DOHH2 (cell line): ENCODE measurements around the gene PDE4B.

Experiments used
- H3F3A ChIP-seq: fragments of 200-600 bp; sonication (generic), shearing (Covaris generic); 2 replicates; pipeline ENCODE4 v1.6.0; 2016; ENCODE audit warnings: antibody characterized with exemption, mild to moderate bottlenecking; ENCODE audit not compliant: control insufficient read depth, insufficient read depth
- H3K27ac ChIP-seq: fragments of 200-600 bp; sonication (generic); 2 replicates; pipeline ENCODE4 v1.5.1; 2014; ENCODE audit warnings: low read depth, mild to moderate bottlenecking, low read length, moderate library complexity
- H3K27me3 ChIP-seq: fragments of 200-600 bp; sonication (generic); 2 replicates; pipeline ENCODE4 v1.6.1; 2014; ENCODE audit warnings: mild to moderate bottlenecking, low read length, mixed read lengths; ENCODE audit not compliant: control insufficient read depth
- H3K36me3 ChIP-seq: fragments of 200-600 bp; sonication (generic); 2 replicates; pipeline ENCODE4 v1.6.1; 2014; ENCODE audit warnings: mild to moderate bottlenecking, low read length, moderate library complexity, mixed read lengths; ENCODE audit not compliant: control insufficient read depth
- H3K4me1 ChIP-seq: fragments of 200-600 bp; sonication (generic); 2 replicates; pipeline ENCODE4 v1.6.1; 2014; ENCODE audit warnings: mild to moderate bottlenecking, low read length, mixed read lengths; ENCODE audit not compliant: control insufficient read depth
- H3K4me2 ChIP-seq: fragments of 200-600 bp; sonication (generic); 2 replicates; pipeline ENCODE4 v1.6.0; 2014; ENCODE audit warnings: mild to moderate bottlenecking, low read length, moderate library complexity
- H3K4me3 ChIP-seq: fragments of 200-600 bp; sonication (generic); 2 replicates; pipeline ENCODE4 v1.5.1; 2014; ENCODE audit warnings: mild to moderate bottlenecking, low read length, mixed read lengths
- H3K79me2 ChIP-seq: fragments of 200-600 bp; sonication (generic); 2 replicates; pipeline ENCODE4 v1.6.1; 2014; ENCODE audit warnings: mild to moderate bottlenecking, low read length, mixed read lengths; ENCODE audit not compliant: control insufficient read depth
- H3K9me2 ChIP-seq: fragments of 200-600 bp; sonication (generic); replicated peaks from 2 replicates; pipeline ENCODE4 v1.6.1; 2014; ENCODE audit warnings: mild to moderate bottlenecking, low read length, mixed read lengths; ENCODE audit not compliant: control insufficient read depth
- H3K9me3 ChIP-seq: fragments of 200-600 bp; sonication (generic); 2 replicates; pipeline ENCODE4 v1.6.1; 2014; ENCODE audit warnings: antibody characterized with exemption, low read length, mixed read lengths; ENCODE audit not compliant: control insufficient read depth, insufficient read depth
- H4K20me1 ChIP-seq: fragments of 200-600 bp; sonication (generic); 2 replicates; pipeline ENCODE4 v1.6.0; 2014; ENCODE audit warnings: low read depth, mild to moderate bottlenecking, antibody characterized with exemption, low read length, moderate library complexity; ENCODE audit not compliant: control insufficient read depth, insufficient read depth
- EZH2phosphoT487 ChIP-seq: fragments of 200-600 bp; sonication (generic); IDR thresholded peaks from 2 replicates; pipeline ENCODE4 v1.6.1; 2017; ENCODE audit warnings: borderline replicate concordance, mild to moderate bottlenecking, antibody characterized with exemption, low read length, moderate library complexity, mixed read lengths
- TF ChIP-seq, protein P1 (sequence below): fragments of 200-600 bp; sonication (generic); IDR thresholded peaks from one replicate; pipeline ENCODE4 v1.5.1; 2014; ENCODE audit warnings: antibody characterized with exemption, mild to moderate bottlenecking, low read depth, low read length; ENCODE audit not compliant: poor library complexity, severe bottlenecking

The PDE4B gene

DNA sequence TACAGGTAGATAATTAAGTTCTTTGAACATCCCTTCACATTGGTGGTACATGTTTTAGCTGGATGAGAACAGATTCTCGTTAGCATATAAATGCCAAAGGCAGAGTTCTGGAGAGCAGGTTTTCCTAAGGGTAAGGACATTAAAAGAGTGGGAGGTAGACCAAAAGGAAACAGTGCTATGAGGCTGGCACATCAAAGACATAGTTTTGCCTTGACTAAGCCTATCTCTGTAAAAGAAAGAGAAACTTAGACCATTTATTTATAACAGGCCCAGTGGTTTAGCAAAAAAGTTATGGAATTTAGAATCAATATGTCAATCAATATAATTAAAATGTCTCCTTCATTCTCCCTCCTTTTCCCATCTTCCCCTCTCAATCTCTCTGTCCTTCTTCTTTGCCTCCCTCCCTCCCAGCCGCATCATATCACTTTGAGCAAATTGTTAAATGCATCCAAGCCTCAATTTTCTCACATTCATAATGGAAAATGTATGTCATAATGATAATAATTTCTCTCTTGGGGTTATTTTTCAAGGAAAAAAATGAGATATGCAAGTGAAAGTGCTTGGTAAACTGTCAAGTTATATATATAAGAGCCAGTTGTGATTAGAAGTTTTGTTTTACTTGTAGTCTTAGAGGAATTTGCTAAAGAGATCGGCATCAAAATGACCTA is 531.4 kb downstream of the PDE4B start:
- Histone ChIP-seq H3K9me3 (no peaks in the 10 kb centered on the region), H3K4me2 (no peak overlapping the region), H3K36me3 (no peaks in the 10 kb centered on the region), H3K27me3 (no peaks in the 10 kb centered on the region), H3F3A (no peaks in the 10 kb centered on the region), H3K9me2 (no peaks in the 10 kb centered on the region), H3K79me2 (no peaks in the 10 kb centered on the region), H4K20me1 (no peaks in the 10 kb centered on the region), H3K4me1 (peaks cover 14% of the 10 kb centered on the region), H3K4me3 (no peak overlapping the region), H3K27ac (no peak overlapping the region)
- TF ChIP-seq, protein P1, sequence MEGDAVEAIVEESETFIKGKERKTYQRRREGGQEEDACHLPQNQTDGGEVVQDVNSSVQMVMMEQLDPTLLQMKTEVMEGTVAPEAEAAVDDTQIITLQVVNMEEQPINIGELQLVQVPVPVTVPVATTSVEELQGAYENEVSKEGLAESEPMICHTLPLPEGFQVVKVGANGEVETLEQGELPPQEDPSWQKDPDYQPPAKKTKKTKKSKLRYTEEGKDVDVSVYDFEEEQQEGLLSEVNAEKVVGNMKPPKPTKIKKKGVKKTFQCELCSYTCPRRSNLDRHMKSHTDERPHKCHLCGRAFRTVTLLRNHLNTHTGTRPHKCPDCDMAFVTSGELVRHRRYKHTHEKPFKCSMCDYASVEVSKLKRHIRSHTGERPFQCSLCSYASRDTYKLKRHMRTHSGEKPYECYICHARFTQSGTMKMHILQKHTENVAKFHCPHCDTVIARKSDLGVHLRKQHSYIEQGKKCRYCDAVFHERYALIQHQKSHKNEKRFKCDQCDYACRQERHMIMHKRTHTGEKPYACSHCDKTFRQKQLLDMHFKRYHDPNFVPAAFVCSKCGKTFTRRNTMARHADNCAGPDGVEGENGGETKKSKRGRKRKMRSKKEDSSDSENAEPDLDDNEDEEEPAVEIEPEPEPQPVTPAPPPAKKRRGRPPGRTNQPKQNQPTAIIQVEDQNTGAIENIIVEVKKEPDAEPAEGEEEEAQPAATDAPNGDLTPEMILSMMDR, result no peak
- no peak for TF ChIP-seq EZH2phosphoT487

- Histone ChIP-seq H3K27me3 (no peaks in the 10 kb centered on the region), H3K4me3 (no peak overlapping the region), H3K9me2 (no peaks in the 10 kb centered on the region), H3K4me1 (peaks cover 27% of the 10 kb centered on the region), H3K36me3 (no peaks in the 10 kb centered on the region), H3K27ac (no peak overlapping the region), H4K20me1 (no peaks in the 10 kb centered on the region), H3K4me2 (no peak overlapping the region), H3F3A (peaks cover 5% of the 10 kb centered on the region; the same call in 1 of the 2 replicates), H3K9me3 (no peaks in the 10 kb centered on the region), H3K79me2 (no peaks in the 10 kb centered on the region)
- TF ChIP-seq EZH2phosphoT487, result no peak
- TF ChIP-seq, protein P1, result no peak
These were observed 533.1 kb downstream of the PDE4B start for GRCh38 chr1:66325594-66326380.

- Histone ChIP-seq H3K4me3 (no peak overlapping the region), H3K4me2 (no peak overlapping the region), H3K36me3 (no peaks in the 10 kb centered on the region), H3K79me2 (no peaks in the 10 kb centered on the region), H3K9me2 (no peaks in the 10 kb centered on the region), H3F3A (peaks cover 11% of the 10 kb centered on the region; the same call in 1 of the 2 replicates), H4K20me1 (no peaks in the 10 kb centered on the region), H3K27ac (no peak overlapping the region), H3K27me3 (peaks cover 2% of the 10 kb centered on the region), H3K4me1 (peaks cover 38% of the 10 kb centered on the region), H3K9me3 (no peaks in the 10 kb centered on the region)
- no peak for TF ChIP-seq EZH2phosphoT487
- TF ChIP-seq, protein P1, result no peak
These were observed 534.2 kb downstream of the PDE4B start for GRCh38 chr1:66326867-66327266.
